Activated gamma-delta T cell treated with Interleukin-2 at 50 U/mL for 16 hours (primary cell): ENCODE results near the gene GNB4.

ENCODE experiments used
- DNase-seq: peaks from one replicate; pipeline ENCODE4 v3.0.0-alpha.2; 2020

The GNB4 gene

GRCh38 chr3:179348325-179349013, 102.8 kb downstream of the GNB4 start:
- DNase-seq: no peak

GRCh38 chr3:179347345-179348194, 103.7 kb downstream of the GNB4 start, which contains the start of gene MFN1:
MFN1 (plus strand) TSS chr3:179347709; CDS start chr3:179348852, 1,143 bp downstream.
- DNase-seq: peak; percentile 83
